ENCODE measurements around the gene GP5. TPM values are rescaled to one million over a fixed set of nuclear protein-coding genes. Genes with fewer than 3 reads are reported as not detected.
A peak's percentile ranks its signal among the peaks of the same experiment; 100 is the strongest.

GP5 gene
- total RNA-seq, 1 donor from 2014 or later, result 0.11 TPM

- no peaks in the 10 kb centered on the region for H3K4me1 Mint-ChIP-seq
- peaks cover 25% of the 10 kb centered on the region for H3K36me3 Mint-ChIP-seq
- no peak for TF ChIP-seq CTCF (IDR thresholded peaks at IDR 0.05; ENCODE audit: unreplicated experiment)
Observed at GRCh38 chr3:194424953-194425352, 25.9 kb upstream of the GP5 start.

GRCh38 chr3:194424373-194424772 lies 25.3 kb upstream of the GP5 start:
- no peak for DNase-seq (ENCODE audit: low spot score in 2 of 2, unreplicated experiment in 2 of 2)
- Mint-ChIP-seq H3K27ac (no peak overlapping the region), H3K36me3 (peaks cover 21% of the 10 kb centered on the region), H3K9me3 (no peaks in the 10 kb centered on the region), H3K27me3 (ENCODE audit: low read depth) (no peaks in the 10 kb centered on the region), H3K4me3 (no peak overlapping the region), H3K4me1 (no peaks in the 10 kb centered on the region)
- TF ChIP-seq CTCF (IDR thresholded peaks at IDR 0.05; ENCODE audit: unreplicated experiment), result no peak

More at GRCh38 chr3:194424953-194425352, 25.9 kb upstream of the GP5 start:
- Mint-ChIP-seq H3K9me3 (no peaks in the 10 kb centered on the region), H3K27ac (no peak overlapping the region), H3K27me3 (ENCODE audit: low read depth) (no peaks in the 10 kb centered on the region), H3K4me3 (no peak overlapping the region)
- DNase-seq (ENCODE audit: low spot score in 2 of 2, unreplicated experiment in 2 of 2), result no peak

DNA sequence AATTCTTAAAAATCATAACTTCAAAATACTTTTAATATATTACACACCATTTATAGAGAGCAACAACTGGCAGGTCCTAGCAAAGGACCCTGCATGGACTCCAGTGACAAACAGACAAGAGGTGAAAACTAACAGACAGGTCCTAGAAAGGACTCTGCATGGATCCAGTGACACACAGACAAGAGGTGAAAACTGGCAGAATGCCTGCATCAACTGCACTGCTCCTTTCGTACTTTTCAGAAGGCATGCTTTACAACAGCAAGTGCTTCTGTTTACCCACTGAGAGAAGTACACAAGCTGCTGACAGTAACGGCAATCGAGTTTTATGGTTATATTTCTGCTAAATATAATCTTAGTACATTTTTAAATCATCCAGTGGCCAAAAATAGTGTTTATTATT lies 24.3 kb upstream of the GP5 start:
- Mint-ChIP-seq H3K4me1 (no peaks in the 10 kb centered on the region), H3K27ac (no peak overlapping the region), H3K4me3 (no peak overlapping the region), H3K36me3 (peaks cover 25% of the 10 kb centered on the region), H3K27me3 (ENCODE audit: low read depth) (no peaks in the 10 kb centered on the region), H3K9me3 (no peaks in the 10 kb centered on the region)
- TF ChIP-seq CTCF (IDR thresholded peaks at IDR 0.05; ENCODE audit: unreplicated experiment), result no peak
- no peak for DNase-seq (ENCODE audit: low spot score in 2 of 2, unreplicated experiment in 2 of 2)

DNA sequence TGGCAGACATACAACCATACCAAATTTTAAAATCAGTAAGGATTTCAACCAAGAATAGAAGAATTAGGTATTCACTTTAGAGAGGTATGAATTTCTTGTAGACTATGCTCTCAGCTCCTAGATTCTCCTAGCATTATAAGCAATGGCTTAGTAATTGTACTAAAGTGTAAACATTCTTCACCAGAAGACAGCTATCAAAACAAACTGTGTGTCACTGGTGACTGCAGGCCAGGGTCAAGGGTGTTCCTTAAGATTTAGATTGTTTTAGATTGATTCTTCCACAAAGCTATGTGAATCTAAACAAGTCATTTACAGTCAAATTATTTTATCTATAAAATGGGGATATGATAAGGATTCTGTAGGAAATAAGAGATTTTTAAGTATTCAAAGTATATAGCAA lies 23.1 kb upstream of the GP5 start:
- Mint-ChIP-seq H3K9me3 (no peaks in the 10 kb centered on the region), H3K27ac (no peak overlapping the region), H3K36me3 (peaks cover 26% of the 10 kb centered on the region), H3K4me1 (no peaks in the 10 kb centered on the region), H3K4me3 (no peak overlapping the region), H3K27me3 (ENCODE audit: low read depth) (no peaks in the 10 kb centered on the region)
- no peak for DNase-seq (ENCODE audit: low spot score in 2 of 2, unreplicated experiment in 2 of 2)
- TF ChIP-seq CTCF (IDR thresholded peaks at IDR 0.05; ENCODE audit: unreplicated experiment), result no peak

- Mint-ChIP-seq H3K27me3 (ENCODE audit: low read depth) (no peaks in the 10 kb centered on the region), H3K27ac (no peak overlapping the region), H3K4me1 (no peaks in the 10 kb centered on the region), H3K4me3 (no peak overlapping the region), H3K9me3 (no peaks in the 10 kb centered on the region), H3K36me3 (peaks cover 25% of the 10 kb centered on the region)
- no peak for TF ChIP-seq CTCF (IDR thresholded peaks at IDR 0.05; ENCODE audit: unreplicated experiment)
- DNase-seq (ENCODE audit: low spot score in 2 of 2, unreplicated experiment in 2 of 2), result no peak
Observed at GRCh38 chr3:194418671-194419070, 19.6 kb upstream of the GP5 start.

DNA sequence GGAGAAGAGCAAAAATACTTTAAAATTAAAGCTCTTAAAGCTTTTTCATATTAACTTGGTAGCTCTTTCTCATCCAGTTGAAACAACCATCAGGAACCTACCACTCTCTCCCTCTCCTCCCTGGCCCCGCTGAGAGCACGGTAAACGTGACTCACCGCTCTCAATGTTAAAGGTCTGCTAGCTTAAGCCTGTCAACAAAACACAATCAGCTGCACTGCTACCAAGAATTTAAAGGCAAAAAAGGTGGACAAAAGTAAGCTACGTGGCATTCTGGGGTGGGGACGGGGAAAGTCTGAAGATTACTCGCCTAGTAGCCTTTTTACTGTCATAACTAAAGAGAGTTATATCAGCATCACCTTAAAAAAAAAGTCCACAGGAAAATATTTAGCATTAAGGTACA lies 8.4 kb upstream of the GP5 start:
- Mint-ChIP-seq H3K27ac (peak overlapping the region; percentile 25), H3K9me3 (no peaks in the 10 kb centered on the region), H3K4me1 (no peaks in the 10 kb centered on the region), H3K4me3 (no peak overlapping the region), H3K27me3 (ENCODE audit: low read depth) (no peaks in the 10 kb centered on the region), H3K36me3 (peaks cover 17% of the 10 kb centered on the region)
- no peak for DNase-seq (ENCODE audit: low spot score in 2 of 2, unreplicated experiment in 2 of 2)
- no peak for TF ChIP-seq CTCF (IDR thresholded peaks at IDR 0.05; ENCODE audit: unreplicated experiment)

Data from mesothelial cell of epicardium (in vitro differentiated cells).